Loucy (cell line): Measurements from ENCODE around the gene TSGA10.
A peak's percentile ranks its signal among the peaks of the same experiment; 100 is the strongest.
"Not testable (repeated sequence)": the region's sequence is repeated elsewhere in the genome, so short reads cannot be mapped to it uniquely, and the experiment has no call there.

ENCODE experiments used
- H2AFZ ChIP-seq: fragments of 200-600 bp; sonication (generic); 2 replicates; pipeline ENCODE4 v1.6.0; 2016; ENCODE audit warnings: antibody characterized with exemption, mild to moderate bottlenecking, low read length, moderate library complexity
- H3F3A ChIP-seq: fragments of 200-600 bp; 2 replicates; pipeline ENCODE4 v1.6.0; 2016; ENCODE audit warnings: antibody characterized with exemption, low read depth, mild to moderate bottlenecking
- H3K27me3 ChIP-seq: fragments of 200-600 bp; sonication (generic); 2 replicates; pipeline ENCODE4 v1.6.1; 2014; ENCODE audit warnings: low read length, mild to moderate bottlenecking; ENCODE audit not compliant: insufficient read depth, poor library complexity, severe bottlenecking
- H3K36me3 ChIP-seq: fragments of 200-600 bp; sonication (generic); 2 replicates; pipeline ENCODE4 v1.6.1; 2016; ENCODE audit warnings: low read length; ENCODE audit not compliant: insufficient read depth
- H3K4me1 ChIP-seq: fragments of 200-600 bp; sonication (generic); 2 replicates; pipeline ENCODE4 v1.5.1; 2014; ENCODE audit warnings: low read length, mild to moderate bottlenecking; ENCODE audit not compliant: insufficient read depth, poor library complexity, severe bottlenecking
- H3K4me2 ChIP-seq: fragments of 200-600 bp; sonication (generic); 2 replicates; pipeline ENCODE4 v1.6.0; 2014; ENCODE audit warnings: antibody characterized with exemption, low read length, low read depth, mild to moderate bottlenecking; ENCODE audit not compliant: poor library complexity, severe bottlenecking
- H3K4me3 ChIP-seq: fragments of 200-600 bp; sonication (generic); 2 replicates; pipeline ENCODE4 v1.5.1; 2014; ENCODE audit warnings: low read length, mild to moderate bottlenecking, mixed read lengths; ENCODE audit not compliant: poor library complexity, severe bottlenecking
- H3K79me2 ChIP-seq: fragments of 200-600 bp; sonication (generic); 2 replicates; pipeline ENCODE4 v1.6.1; 2014; ENCODE audit warnings: low read length; ENCODE audit not compliant: insufficient read depth
- H3K9ac ChIP-seq: fragments of 200-600 bp; sonication (generic); 2 replicates; pipeline ENCODE4 v1.6.0; 2014; ENCODE audit warnings: mild to moderate bottlenecking, low read depth, low read length, moderate library complexity; ENCODE audit not compliant: poor library complexity, severe bottlenecking
- H3K9me2 ChIP-seq: fragments of 200-600 bp; sonication (generic); replicated peaks from 2 replicates; pipeline ENCODE4 v1.6.1; 2016; ENCODE audit warnings: low read depth, low read length, mixed read lengths
- H3K9me3 ChIP-seq: fragments of 200-600 bp; sonication (generic); 2 replicates; pipeline ENCODE4 v1.6.1; 2014; ENCODE audit warnings: mild to moderate bottlenecking, antibody characterized with exemption, low read length, low read depth; ENCODE audit not compliant: insufficient read depth
- H4K20me1 ChIP-seq: fragments of 200-600 bp; sonication (generic); 2 replicates; pipeline ENCODE4 v1.6.0; 2014; ENCODE audit warnings: antibody characterized with exemption, low read length, mild to moderate bottlenecking; ENCODE audit not compliant: insufficient read depth, poor library complexity, severe bottlenecking
- EZH2phosphoT487 ChIP-seq: fragments of 200-600 bp; IDR thresholded peaks from 2 replicates; pipeline ENCODE4 v1.6.1; 2018; ENCODE audit warnings: antibody characterized with exemption, mild to moderate bottlenecking, moderate library complexity, borderline replicate concordance
- TF ChIP-seq, protein P1 (sequence below): fragments of 200-600 bp; sonication (generic); conservative IDR thresholded peaks from 2 replicates; pipeline ENCODE4 v1.5.1; 2014; ENCODE audit warnings: mild to moderate bottlenecking, antibody characterized with exemption, low read length

TSGA10 gene

DNA sequence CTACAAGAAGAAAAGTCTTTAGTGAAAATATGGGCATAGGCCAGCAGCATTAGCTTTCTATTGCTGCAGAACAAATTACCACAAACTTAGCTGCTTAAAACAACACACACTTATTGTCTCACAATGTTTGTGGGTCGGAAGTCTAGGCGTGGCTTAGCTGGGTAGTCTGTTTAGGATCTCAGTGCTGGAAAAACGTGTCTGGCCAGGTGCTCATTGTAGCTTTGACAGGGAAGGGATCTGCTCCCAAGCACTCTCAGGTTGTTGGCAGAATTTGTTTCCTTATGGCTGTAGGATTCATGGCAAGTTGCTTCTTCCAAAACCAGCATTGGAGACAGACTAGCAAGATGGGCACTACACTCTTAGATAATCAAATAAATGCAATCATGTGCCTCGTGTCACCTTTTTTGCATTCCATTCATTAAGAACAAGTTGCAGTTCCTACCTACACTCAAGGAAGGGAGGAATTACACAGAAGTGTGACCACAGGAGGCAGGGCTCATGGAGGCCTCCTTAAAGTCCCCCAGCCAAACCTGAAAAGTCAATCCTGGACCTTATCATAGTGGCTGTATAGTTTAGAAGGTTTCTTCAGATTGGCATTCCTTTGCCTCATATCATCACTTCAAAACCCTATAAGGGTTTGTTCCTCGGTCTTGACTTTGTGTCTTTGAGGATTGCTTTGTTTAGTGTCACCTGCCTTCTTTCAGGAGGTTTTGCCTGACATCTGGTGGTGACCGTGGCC is 43.5 kb upstream of the TSGA10 start:
- H3K9ac ChIP-seq, result no peak overlapping the region
- H3K9me3 ChIP-seq, result no peaks in the 10 kb centered on the region
- no peak overlapping the region for H2AFZ ChIP-seq
- H3K4me1 ChIP-seq, result no peaks in the 10 kb centered on the region
- H3K4me2 ChIP-seq, result no peak overlapping the region
- H3K79me2 ChIP-seq, result no peaks in the 10 kb centered on the region
- H3K9me2 ChIP-seq, result no peaks in the 10 kb centered on the region
- no peaks in the 10 kb centered on the region for H4K20me1 ChIP-seq
- H3K36me3 ChIP-seq, result peaks cover 24% of the 10 kb centered on the region; the same call in 1 of the 2 replicates
- no peak for TF ChIP-seq EZH2phosphoT487
- TF ChIP-seq, protein P1, sequence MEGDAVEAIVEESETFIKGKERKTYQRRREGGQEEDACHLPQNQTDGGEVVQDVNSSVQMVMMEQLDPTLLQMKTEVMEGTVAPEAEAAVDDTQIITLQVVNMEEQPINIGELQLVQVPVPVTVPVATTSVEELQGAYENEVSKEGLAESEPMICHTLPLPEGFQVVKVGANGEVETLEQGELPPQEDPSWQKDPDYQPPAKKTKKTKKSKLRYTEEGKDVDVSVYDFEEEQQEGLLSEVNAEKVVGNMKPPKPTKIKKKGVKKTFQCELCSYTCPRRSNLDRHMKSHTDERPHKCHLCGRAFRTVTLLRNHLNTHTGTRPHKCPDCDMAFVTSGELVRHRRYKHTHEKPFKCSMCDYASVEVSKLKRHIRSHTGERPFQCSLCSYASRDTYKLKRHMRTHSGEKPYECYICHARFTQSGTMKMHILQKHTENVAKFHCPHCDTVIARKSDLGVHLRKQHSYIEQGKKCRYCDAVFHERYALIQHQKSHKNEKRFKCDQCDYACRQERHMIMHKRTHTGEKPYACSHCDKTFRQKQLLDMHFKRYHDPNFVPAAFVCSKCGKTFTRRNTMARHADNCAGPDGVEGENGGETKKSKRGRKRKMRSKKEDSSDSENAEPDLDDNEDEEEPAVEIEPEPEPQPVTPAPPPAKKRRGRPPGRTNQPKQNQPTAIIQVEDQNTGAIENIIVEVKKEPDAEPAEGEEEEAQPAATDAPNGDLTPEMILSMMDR, result 0 out of 2 replicates have a peak, but pooled peaks have one; percentile 11
- no peak overlapping the region for H3K4me3 ChIP-seq
- H3K27me3 ChIP-seq, result no peaks in the 10 kb centered on the region
- no peaks in the 10 kb centered on the region for H3F3A ChIP-seq

DNA sequence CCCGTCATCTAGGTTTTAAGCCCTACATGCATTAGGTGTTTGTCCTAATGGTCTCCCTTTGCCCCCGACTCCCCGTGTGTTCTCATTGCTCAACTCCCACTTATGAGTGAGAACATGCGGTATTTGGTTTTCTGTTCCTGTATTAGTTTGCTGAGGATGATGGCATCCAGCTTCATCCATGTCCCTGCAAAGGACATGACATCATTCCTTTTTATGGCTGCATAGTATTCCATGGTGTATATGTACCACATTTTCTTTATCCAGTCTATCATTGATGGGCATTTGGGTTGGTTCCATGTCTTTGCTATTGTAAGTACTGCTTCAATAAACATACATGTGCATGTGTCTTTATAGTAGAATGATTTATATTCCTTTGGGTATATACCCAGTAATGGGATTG is 37.6 kb upstream of the TSGA10 start:
- not testable (repeated sequence) for H3F3A ChIP-seq, H3K9me2 ChIP-seq, H4K20me1 ChIP-seq, H3K79me2 ChIP-seq, H3K9ac ChIP-seq, H3K4me2 ChIP-seq, H2AFZ ChIP-seq, H3K27me3 ChIP-seq, H3K4me3 ChIP-seq, H3K9me3 ChIP-seq, H3K4me1 ChIP-seq
- H3K36me3 ChIP-seq, result peaks cover 35% of the 10 kb centered on the region; the same call in 1 of the 2 replicates

DNA sequence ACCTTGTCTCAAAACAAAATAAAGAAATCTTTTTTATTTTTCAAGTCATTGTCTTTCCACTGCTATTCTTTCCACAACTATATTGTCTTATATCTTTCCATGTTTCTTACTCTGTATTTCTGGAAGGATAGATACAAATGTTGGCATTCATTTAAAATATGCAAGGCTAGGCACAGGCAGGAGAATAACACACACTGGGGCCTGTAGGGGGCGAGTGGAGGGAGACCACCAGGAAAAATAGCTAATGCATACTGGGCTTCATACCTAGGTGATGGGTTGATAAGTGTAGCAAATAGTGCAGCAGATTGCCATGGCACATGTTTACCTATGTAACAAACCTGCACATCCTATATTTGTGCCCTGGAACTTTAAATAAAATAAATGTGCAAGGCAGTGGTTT is 35.8 kb upstream of the TSGA10 start:
- H3K4me1 ChIP-seq, result peaks cover 5% of the 10 kb centered on the region
- H3K4me3 ChIP-seq, result no peak overlapping the region
- no peaks in the 10 kb centered on the region for H3K9me3 ChIP-seq
- H4K20me1 ChIP-seq, result no peaks in the 10 kb centered on the region
- H3K9ac ChIP-seq, result no peak overlapping the region
- TF ChIP-seq, protein P1, result peak; percentile 51
- TF ChIP-seq EZH2phosphoT487, result no peak
- H3F3A ChIP-seq, result no peaks in the 10 kb centered on the region
- H3K4me2 ChIP-seq, result no peak overlapping the region
- H2AFZ ChIP-seq, result no peak overlapping the region
- peaks cover 9% of the 10 kb centered on the region; the same call in 1 of the 2 replicates for H3K79me2 ChIP-seq
- no peaks in the 10 kb centered on the region for H3K27me3 ChIP-seq
- peaks cover 18% of the 10 kb centered on the region; the same call in 1 of the 2 replicates for H3K36me3 ChIP-seq
- H3K9me2 ChIP-seq, result no peaks in the 10 kb centered on the region

- Histone ChIP-seq H3K9ac (no peak overlapping the region), H3K27me3 (no peaks in the 10 kb centered on the region), H3K4me2 (no peak overlapping the region), H2AFZ (no peak overlapping the region), H3K36me3 (peaks cover 14% of the 10 kb centered on the region; the same call in 1 of the 2 replicates), H4K20me1 (no peaks in the 10 kb centered on the region), H3K4me1 (peaks cover 8% of the 10 kb centered on the region), H3F3A (no peaks in the 10 kb centered on the region), H3K9me2 (no peaks in the 10 kb centered on the region), H3K9me3 (no peaks in the 10 kb centered on the region), H3K4me3 (no peak overlapping the region), H3K79me2 (peaks cover 23% of the 10 kb centered on the region)
- TF ChIP-seq, protein P1, result no peak
- TF ChIP-seq EZH2phosphoT487, result no peak
Measured at GRCh38 chr2:99188357-99188756, 33.6 kb upstream of the TSGA10 start.
